RKO (cell line): ENCODE results near the gene CEP43.

ENCODE experiments used
- DNase-seq: peaks from one replicate; pipeline ENCODE4 v3.0.0-alpha.2; 2016; ENCODE audit warnings: low spot score

The CEP43 gene

GRCh38 chr6:166999145-166999883 lies at the start of gene CEP43:
Gene CEP43, plus strand, starts transcription at chr6:166999397. Its CDS starts 16 bp downstream, at chr6:166999413.
- DNase-seq: peak; percentile 93

- no peak for DNase-seq
Observed at GRCh38 chr6:166949528-166950442, 49.4 kb upstream of the CEP43 start.

- no peak for DNase-seq
Observed at GRCh38 chr6:166950443-166950821, 48.8 kb upstream of the CEP43 start.

GRCh38 chr6:166950892-166951669 lies 48.1 kb upstream of the CEP43 start:
- peak; percentile 79 for DNase-seq

GRCh38 chr6:166951670-166952060 lies 47.5 kb upstream of the CEP43 start:
- DNase-seq: no peak

- no peak for DNase-seq
Observed at GRCh38 chr6:166952121-166952520, 47.1 kb upstream of the CEP43 start.

- DNase-seq: no peak
Observed at GRCh38 chr6:166952567-166953486, 46.4 kb upstream of the CEP43 start.

- no peak for DNase-seq
Observed at GRCh38 chr6:166954118-166954713, 45.0 kb upstream of the CEP43 start.

GRCh38 chr6:166955121-166955864 lies 43.9 kb upstream of the CEP43 start:
- DNase-seq: peak; percentile 20

GRCh38 chr6:166955865-166956443 lies 43.2 kb upstream of the CEP43 start:
- peak; percentile 44 for DNase-seq

GRCh38 chr6:166956444-166957086 lies 42.6 kb upstream of the CEP43 start, which contains the start of gene RNASET2:
Gene RNASET2, minus strand, starts transcription at chr6:166956550. Its CDS starts 368 bp downstream, at chr6:166956182.
- peak; percentile 88 for DNase-seq

- DNase-seq: peak; percentile 28
Observed at GRCh38 chr6:166957087-166957804, 42.0 kb upstream of the CEP43 start.

GRCh38 chr6:166957805-166958076 lies 41.5 kb upstream of the CEP43 start:
- DNase-seq: no peak

- no peak for DNase-seq
Observed at GRCh38 chr6:166958926-166959861, 40.0 kb upstream of the CEP43 start.

GRCh38 chr6:166959911-166960608 lies 39.1 kb upstream of the CEP43 start:
- no peak for DNase-seq

- DNase-seq: no peak
Observed at GRCh38 chr6:166960609-166960978, 38.6 kb upstream of the CEP43 start.

- no peak for DNase-seq
Observed at GRCh38 chr6:166966268-166966667, 32.9 kb upstream of the CEP43 start.
